HG02885 (cell line): ENCODE data around the gene UVRAG.
"Not testable (repeated sequence)": the region's sequence is repeated elsewhere in the genome, so short reads cannot be mapped to it uniquely, and the experiment has no call there.

Experiments
- ATAC-seq: cut with Tn5 transposase; IDR thresholded peaks from one replicate; pipeline ENCODE4 v1.9.1; 2021; ENCODE audit warnings: mild to moderate bottlenecking; ENCODE audit not compliant: unreplicated experiment, poor library complexity

Gene UVRAG

DNA sequence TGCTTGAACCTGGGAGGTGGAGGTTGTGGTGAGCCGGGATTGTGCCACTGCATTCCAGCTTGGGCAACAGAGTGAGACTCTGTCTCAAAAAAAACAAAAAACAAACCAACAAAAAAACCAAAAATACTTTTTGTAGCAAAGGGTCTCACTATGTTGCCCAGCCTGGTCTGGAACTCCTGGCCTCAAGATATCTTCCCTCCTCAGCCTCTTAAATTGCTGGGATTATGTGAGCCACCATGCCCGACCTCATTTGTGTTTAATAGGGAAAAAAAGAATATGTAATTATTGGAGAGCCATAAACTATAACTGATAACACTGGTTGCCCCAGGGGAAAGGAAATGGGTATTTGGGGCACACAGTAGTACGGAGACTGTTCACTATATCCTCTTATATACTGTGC lies 19.7 kb downstream of the UVRAG start:
- no peak for ATAC-seq

DNA sequence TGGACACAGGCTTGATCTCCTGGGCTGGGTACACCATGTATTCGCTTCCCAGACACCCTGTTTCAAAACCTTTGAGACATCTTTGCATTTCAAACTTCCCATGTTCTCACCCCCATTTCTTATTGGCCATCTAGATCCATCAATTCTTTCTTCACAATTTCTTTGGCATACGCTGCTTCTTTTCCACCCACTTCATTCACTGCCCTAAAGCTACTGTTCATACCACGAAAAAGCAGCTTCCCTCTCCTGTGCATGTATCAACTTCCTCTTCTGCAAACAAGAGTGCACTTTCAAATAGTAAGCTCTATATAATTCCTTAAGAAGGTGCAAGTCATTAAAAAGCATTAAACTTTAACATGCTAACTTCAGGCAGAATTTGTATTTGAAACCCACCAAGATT lies 21.4 kb downstream of the UVRAG start:
- ATAC-seq = no peak

GRCh38 chr11:75839851-75840250 lies 24.8 kb downstream of the UVRAG start:
- ATAC-seq = no peak

DNA sequence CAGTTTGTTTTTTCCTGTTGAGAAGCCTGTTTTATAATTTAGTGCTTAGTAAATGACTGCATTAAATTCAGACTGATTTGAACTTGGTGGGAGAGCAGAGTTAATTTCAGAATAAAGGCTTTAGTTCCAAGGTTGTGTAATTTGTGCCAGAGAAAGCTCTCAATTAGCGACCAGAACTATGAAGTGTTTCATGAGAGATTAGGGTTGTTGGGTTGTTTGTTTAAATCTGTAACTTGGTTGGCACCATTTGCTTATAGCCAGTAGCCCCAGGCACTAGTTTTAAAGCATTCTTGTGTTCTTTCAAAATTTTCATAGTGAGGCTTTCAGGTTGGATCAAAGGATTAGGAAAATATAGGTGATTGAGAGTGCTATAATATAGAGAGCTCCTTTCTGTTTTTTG lies 25.5 kb downstream of the UVRAG start:
- no peak for ATAC-seq

DNA sequence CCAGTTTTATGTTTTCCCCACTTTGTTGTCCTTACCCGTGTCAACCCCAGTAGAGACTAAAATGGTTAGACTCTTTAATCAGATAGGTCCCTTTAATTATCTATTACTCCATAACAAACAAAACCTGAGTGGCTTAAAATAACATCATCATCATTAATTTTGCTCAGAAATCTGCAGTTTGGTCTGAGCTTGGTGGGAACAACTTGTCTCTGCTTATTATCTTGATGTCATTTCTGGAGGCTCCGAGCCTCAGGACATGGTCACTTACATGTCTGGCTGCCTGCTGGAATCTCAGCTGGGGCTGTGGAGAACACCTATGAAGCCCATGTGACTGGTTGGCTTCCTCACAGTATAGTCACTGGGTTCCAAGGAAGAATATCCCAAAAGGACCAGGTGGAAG lies 26.7 kb downstream of the UVRAG start:
- no peak for ATAC-seq

DNA sequence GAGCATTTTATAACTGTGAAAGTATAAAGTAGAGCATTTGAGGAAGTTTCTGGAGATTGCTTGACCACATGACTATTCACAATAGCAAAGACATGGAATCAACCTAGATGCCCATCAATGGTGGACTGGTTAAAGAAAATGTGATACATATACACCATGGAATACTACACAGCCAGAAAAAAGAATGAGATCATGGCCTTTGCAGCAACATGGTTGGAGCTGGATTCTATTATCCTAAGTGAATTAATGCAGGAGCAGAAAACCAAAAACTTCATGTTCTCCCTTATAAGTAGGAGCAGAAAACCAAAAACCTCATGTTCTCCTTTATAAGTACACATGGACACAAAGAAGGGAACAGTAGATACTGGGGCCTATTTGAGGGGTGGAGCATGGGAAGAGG lies 30.3 kb downstream of the UVRAG start:
- no peak for ATAC-seq

- ATAC-seq = no peak
Measured at GRCh38 chr11:75849894-75850293, 34.9 kb downstream of the UVRAG start.

DNA sequence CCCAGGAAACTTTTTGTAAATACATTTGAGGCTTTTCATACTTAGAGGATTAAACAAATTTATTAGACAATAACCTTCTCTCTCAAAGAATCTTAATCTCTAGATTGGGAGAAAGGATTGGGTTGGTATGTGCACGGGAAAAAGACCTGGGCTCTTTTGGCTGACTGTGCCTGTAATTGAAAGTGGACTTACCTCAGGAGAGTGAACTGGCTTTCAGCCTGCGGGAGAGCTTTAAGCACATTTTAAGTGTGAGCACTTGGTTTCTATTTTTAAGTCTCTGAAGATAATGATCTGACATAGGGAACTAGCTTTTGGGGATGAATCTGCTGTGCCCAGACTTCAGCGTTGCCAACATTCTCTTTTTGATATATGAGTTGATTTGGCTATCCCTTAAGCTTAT lies 35.8 kb downstream of the UVRAG start:
- no peak for ATAC-seq

DNA sequence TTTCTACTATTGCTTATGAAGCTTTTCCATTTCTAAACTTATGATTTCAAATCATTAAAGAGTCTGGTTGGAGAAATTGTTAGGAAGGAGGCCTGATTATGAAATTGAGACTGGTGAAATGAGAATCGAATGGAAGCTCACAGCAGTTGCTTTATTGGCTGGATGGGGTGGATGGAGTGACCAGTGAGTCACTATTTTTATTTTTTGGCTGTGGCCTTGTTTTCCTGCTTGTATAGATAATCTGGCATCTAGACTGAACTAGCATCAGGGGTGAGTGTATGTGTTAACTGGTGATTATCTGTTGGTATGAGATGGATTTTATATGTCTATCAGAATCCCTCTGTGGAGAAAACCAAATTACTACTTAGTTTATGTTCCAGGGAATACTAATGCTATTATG lies 36.2 kb downstream of the UVRAG start:
- ATAC-seq = no peak

GRCh38 chr11:75852406-75853017 lies 37.5 kb downstream of the UVRAG start:
- no peak for ATAC-seq

- ATAC-seq = not testable (repeated sequence)
Measured at GRCh38 chr11:75853563-75853962, 38.6 kb downstream of the UVRAG start.

- no peak for ATAC-seq
Measured at GRCh38 chr11:75853971-75854370, 39.0 kb downstream of the UVRAG start.

DNA sequence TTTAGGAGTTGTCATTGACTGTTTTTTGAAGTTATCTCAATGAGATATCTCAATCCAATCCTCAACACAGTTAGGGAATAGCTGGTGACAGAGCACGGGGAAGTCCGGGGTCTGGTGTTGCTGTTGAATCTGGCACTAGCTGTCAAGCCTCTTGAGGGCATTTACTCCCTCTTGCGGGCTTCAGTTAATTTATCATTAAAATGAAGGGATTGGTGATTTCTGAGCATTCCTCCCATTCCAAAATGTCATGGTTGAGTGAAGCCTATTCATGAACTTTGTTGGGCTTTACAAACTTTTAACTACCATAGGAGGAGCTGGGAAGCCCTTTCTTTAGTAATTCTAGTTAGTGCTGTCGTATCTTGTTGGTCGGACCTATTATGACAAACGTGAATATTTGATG lies 40.2 kb downstream of the UVRAG start:
- ATAC-seq = no peak

DNA sequence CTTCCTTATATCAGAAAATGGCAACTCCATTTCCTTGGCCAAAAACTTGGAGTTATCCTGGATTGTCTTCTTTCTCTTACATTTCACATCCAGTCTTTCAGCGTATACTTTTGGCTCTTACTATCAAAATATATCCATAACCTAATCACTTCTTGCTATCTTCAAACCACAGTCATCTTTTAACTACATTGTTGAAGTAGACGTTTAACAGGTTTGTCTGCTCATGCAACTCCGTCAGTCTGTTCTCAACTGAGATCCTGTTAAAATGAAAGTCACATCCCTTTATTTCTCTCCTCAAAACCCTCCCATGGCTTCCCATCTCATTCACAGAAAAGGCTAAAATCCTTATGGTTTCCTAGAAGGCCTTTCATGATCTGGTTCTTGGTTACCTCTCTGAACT lies 41.9 kb downstream of the UVRAG start:
- ATAC-seq = no peak

DNA sequence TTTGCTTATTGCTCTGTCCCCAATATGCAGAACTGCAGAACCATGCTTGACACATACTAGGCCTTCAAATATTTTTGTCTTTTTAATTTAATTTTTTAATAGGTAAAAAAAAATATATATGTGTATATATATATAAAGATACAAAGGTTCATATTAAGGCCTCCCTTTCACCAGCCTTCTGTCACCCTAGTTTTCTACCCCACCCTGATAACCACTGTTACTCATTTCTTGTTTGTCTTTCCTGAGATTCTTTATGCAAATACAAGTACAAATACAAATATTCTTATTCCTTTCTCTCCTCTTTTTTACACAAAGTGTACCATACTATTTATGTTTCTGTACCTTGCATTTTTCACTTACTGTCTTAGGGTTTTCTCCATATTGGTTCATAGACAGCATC lies 43.0 kb downstream of the UVRAG start:
- ATAC-seq = no peak

GRCh38 chr11:75858613-75859012 lies 43.6 kb downstream of the UVRAG start:
- ATAC-seq = no peak

DNA sequence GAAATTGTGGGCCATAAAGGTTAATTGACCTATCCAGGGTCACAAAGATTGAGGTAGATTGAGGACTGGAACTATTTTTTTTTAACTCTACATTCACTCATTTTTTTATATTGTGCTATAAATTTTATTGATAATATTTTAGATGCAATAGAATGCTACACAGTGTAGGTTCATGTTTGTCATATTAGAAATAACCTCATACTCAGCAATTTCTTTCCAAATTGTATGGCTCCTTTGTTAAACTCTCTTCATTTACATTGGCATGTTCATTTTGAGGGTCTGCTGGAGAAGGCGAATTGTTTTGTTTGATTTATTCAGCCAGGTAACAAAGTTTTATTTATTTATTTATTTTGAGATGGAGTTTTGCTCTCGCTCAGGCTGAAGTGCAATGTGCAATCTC lies 44.6 kb downstream of the UVRAG start:
- ATAC-seq = no peak

DNA sequence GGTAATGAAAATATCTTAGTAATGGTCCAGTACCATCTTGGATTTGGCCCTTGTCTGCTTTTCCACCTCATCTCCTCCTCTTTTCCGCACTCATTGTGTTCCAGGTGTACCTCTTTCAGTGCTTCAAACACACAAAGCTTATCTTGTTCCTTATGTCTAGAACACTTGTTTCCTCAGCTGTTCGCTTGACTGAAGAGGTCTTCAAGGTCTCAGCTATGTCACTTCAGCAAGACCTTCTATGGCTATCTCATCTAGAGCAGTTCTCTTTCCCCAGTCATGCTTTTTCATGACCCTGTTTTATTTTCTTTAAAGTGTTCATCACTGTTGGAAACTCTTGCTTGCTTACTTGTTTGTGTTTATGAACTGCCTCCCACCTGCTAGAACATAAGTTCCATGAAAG lies 47.4 kb downstream of the UVRAG start:
- ATAC-seq = no peak

GRCh38 chr11:75867778-75868374 lies 52.9 kb downstream of the UVRAG start:
- peak; percentile 47 for ATAC-seq

DNA sequence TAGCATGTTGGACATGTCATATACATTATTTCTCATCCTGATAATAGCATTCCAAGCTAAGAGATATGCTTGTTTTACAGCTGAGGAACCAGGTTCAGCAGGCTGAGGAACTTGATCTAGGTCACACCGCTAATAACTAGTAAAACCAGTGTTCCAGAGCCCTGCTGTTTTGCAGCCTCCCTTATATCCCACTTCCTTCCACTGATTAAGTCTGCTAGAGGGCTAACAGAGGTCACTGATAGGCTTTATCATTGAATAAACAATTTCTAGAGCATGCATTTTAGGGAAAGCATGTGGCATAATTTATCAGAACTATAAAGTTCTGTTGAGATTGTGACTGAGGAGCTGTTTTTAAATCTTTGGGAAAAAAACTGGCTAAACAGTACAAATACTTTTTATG lies 54.0 kb downstream of the UVRAG start:
- ATAC-seq = no peak

- ATAC-seq = no peak
Measured at GRCh38 chr11:75869661-75870455, 54.8 kb downstream of the UVRAG start.
